ENCODE results near the gene POLR1E.

The POLR1E gene

DNA sequence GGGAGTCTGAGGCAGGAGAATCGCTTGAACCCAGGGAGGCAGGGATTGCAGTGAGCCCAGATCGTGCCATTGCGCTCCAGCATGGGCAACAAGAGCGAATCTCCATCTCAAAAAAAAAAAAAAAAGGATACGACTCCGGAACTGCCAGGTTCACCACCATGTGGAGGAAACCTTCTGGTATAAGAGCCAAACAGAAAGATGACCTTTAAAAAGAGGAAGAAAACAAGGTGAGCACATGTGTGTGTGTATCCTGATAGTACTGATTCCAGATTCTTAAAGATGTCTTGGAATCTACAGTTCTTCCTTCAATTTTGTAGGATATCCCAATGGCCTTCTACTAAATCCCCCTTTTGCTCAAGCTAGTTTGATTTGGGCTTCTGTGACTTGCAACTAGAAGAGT lies 56.7 kb downstream of the POLR1E start:
- no peak for DNase-seq

DNA sequence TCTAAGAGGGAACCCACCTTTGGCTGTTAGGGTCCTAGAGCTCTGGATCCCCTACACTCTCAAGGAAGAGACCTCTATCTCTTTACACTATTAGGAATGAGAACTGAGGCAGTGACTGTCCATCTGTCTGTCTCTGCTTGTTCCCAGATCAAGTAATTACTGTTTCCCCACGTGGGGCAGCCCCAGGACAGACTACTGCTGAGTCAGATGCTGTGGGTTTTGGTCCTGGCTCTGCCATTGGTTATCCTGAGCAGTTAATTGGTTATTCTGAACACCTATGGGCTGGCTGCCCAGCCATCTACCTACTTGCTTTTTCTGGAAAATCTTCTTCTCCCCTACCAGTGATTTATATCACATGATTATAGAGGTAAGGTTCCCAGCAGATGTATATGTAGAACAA lies 57.1 kb downstream of the POLR1E start:
- no peak for DNase-seq

DNA sequence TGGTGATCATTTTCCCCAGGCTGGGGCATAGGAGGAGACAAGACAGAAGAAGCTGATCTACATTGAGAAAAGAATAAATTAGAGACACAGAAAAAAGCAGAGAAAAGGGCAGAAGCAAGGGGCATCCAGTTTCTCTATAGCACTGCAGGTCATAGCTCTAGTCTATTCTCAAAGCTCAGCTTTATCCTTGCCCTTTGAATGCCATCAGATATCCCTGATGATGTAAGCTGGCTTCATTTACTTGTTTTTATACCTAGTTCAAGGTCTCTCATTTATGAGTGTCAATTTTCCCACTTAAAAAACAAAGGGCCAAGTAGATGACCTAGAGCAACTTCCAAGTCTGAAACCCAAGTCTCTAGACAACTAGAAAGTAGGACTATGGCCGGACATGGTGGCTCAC lies 57.7 kb downstream of the POLR1E start:
- no peak for DNase-seq

- DNase-seq, result no peak
Measured at GRCh38 chr9:37547328-37547878, 61.7 kb downstream of the POLR1E start.

DNA sequence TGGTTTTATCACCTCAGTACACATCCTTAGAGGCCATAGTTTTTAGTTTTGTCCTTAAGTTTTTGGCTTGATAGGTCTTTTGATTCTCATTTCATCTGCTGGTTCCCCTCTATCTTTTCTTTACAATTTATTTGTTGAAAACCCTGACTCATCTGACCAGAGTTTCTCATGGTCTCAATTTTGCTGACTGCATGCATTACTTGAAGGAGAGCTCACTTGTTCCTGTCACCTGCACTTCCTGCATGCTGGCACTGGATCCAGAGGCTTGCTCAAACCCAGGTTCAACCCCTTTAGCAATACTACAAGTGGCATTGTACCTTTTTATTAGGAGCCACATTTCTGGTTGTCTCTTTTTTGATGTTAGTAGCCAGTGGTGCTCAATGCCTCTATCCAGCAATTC lies 63.8 kb downstream of the POLR1E start:
- DNase-seq, result no peak

- DNase-seq, result no peak
Measured at GRCh38 chr9:37550781-37551180, 65.0 kb downstream of the POLR1E start.

GRCh38 chr9:37551468-37551867 lies 65.7 kb downstream of the POLR1E start:
- no peak for DNase-seq

DNA sequence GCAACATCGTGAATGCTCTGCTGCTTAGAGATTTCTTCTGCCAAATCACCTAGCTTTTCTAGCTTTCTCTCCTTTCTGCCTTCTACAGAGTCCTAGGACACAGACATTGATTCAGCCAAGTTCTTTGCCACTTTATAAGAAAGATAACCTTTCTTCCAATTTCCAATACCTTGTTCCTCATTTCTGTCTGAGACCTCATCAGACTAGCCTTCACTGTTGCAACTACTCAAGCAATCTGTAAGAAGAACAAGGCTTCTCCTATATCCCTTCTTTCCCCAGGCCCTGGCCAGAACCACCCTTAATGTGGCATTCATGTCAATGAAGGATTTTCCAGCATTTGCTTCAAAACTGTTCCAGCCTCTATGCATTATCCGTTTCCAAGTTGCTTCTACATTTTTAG lies 66.1 kb downstream of the POLR1E start:
- no peak for DNase-seq

Data from NCI-H2107 (cell line).